GM12865 (cell line): ENCODE measurements around the gene HEYL.

Experiments used
- DNase-seq: peaks from one replicate; pipeline ENCODE4 v3.0.0; 2010; ENCODE audit warnings: low read depth
- H3K4me3 ChIP-seq: 2 replicates; pipeline ENCODE4 v1.5.1; 2011; ENCODE audit warnings: mild to moderate bottlenecking, low read depth, low read length, control low read depth
- TF ChIP-seq, protein P1 (sequence below): IDR thresholded peaks from 2 replicates; pipeline ENCODE4 v1.5.1; 2011; ENCODE audit warnings: low read length, control low read depth, low read depth, inconsistent platforms; ENCODE audit not compliant: insufficient read depth; ENCODE audit errors: missing control alignments

HEYL gene

DNA sequence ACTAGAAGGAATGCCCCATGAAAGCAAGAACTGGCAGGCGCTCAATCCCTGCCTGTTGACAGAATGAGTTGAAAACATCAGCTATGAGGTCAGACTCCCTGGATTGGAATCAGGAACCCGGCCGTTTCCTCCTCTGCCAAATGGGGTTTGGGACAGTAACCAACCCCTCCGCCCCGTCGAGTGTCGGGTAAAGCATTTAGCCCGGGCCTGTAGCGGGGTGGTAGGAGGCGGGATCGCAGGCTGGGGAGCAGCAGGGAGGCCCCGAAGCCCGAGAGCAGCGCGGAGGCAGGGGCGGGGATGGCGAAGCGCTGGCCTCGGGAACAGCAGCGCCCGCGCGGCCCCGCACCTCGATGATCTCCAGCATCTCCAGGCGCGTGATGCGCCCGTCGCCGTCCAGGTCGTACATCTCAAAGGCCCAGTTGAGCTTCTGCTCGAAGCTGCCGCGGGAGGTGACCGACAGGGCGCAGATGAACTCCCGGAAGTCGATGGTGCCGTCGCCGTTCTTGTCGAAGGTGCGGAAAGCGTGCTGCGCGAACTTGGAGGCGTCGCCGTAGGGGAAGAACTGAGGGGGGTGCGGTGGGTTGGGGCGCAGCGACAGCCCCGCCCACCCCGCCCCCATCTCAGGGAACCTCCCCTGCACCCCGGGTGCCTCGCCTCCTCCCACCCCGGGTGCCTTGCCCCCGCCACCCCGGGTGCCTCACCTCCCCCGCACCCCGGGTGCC is 44.3 kb upstream of the HEYL start:
- H3K4me3 ChIP-seq: no peak overlapping the region
- no peak for DNase-seq
- TF ChIP-seq, protein P1, sequence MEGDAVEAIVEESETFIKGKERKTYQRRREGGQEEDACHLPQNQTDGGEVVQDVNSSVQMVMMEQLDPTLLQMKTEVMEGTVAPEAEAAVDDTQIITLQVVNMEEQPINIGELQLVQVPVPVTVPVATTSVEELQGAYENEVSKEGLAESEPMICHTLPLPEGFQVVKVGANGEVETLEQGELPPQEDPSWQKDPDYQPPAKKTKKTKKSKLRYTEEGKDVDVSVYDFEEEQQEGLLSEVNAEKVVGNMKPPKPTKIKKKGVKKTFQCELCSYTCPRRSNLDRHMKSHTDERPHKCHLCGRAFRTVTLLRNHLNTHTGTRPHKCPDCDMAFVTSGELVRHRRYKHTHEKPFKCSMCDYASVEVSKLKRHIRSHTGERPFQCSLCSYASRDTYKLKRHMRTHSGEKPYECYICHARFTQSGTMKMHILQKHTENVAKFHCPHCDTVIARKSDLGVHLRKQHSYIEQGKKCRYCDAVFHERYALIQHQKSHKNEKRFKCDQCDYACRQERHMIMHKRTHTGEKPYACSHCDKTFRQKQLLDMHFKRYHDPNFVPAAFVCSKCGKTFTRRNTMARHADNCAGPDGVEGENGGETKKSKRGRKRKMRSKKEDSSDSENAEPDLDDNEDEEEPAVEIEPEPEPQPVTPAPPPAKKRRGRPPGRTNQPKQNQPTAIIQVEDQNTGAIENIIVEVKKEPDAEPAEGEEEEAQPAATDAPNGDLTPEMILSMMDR: no peak

DNA sequence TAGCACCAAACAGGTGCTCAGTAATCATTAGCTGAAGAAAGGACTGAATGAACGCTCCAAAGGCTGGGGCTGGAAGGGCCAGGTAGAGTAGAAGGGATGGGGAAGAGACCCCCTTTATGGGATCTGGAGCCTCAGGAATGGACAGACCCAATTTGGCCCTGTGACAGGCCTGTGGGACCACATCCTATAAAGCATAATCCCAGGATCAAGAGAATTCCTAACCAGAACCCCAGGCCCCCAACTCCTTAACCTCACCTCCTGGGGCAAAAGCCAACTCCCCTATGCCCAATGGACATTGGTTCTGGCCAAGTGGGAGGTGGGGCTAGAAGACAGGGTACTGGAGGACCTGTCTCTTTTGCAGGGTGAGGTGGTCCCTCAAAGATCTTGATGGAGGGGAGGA is 42.6 kb upstream of the HEYL start:
- TF ChIP-seq, protein P1: no peak
- no peak overlapping the region for H3K4me3 ChIP-seq

DNA sequence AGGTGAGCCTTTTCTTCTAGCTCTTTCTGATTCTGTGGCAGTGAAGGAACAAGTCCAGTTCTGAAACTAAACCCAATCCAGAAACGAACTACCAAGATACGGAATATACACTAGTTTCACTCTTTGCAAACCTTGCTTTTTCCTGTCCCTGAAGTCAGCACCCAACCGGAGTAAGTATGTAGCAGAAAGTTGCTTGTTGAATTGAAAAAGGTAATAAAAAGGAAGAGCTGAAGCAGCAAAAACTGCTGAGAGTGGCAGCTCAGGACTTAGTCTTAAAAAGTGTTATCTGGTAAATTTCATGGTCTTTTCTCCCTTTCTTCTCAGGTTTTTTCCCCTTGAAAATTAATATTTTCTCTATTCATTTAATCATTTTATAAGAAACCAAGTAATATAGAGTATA is 41.9 kb upstream of the HEYL start:
- no peak for DNase-seq
- TF ChIP-seq, protein P1: no peak
- no peak overlapping the region for H3K4me3 ChIP-seq

More for the DNA sequence above, 42.6 kb upstream of the HEYL start:
- no peak for DNase-seq

DNA sequence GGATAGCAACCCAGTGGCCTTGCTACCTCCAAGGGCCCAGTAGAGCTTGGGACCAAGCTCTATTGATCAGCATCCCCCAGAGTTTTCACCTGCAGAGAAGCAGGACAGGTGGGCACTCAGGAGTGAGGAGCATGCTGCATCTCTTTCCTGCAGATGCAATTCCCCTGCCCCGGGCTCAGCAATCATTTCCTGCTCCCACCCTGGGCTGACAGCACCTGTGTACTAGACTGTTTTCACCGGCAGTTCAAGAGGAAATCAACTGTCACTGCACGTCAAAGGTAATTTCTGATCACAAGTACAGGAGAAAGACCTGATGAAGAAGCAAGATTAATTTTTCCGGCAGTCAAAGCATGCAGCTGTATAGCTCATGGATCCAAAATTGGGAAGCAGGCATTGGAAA is 41.3 kb upstream of the HEYL start:
- no peak for DNase-seq
- H3K4me3 ChIP-seq: no peak overlapping the region
- TF ChIP-seq, protein P1: no peak

DNA sequence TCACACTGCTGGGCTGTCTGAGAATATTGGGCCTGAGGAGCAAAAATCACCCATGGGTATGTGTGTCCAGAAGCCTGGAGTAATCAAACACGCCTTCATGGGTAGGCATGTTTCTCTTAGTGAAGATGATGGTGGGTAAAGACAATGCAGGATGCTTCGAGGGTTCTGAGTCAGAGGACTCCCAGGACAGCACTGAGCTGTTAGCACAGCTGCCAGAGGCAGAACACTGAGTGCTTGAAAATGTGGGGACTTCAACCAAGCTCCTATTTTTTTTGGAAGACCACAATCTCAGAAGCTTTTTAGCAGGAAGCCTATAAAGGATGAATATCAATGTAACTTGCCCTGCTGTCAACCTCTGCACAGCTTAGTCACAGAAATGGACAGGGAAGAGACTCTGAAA is 40.4 kb upstream of the HEYL start:
- no peak for DNase-seq
- TF ChIP-seq, protein P1: no peak
- no peak overlapping the region for H3K4me3 ChIP-seq

DNA sequence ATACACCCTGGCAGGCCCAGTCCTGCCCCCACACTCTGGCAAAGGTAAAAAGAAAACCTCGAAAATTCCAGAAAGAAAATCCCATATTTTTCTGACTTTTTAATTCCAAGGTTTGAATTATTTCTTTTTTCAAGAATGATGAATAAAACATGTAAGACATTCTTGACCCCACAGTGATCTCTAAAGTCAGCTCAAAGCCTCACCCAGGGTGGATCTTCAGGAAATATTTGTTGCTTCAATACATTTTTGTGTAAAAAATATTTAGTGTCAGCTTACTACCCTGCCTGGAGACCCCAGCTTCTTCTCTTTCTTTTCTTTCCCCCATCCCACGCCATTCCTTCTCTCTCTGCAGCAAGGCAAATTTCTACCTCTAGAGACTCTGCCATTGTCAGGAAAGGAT is 39.4 kb upstream of the HEYL start:
- no peak for DNase-seq
- H3K4me3 ChIP-seq: no peak overlapping the region
- TF ChIP-seq, protein P1: no peak

DNA sequence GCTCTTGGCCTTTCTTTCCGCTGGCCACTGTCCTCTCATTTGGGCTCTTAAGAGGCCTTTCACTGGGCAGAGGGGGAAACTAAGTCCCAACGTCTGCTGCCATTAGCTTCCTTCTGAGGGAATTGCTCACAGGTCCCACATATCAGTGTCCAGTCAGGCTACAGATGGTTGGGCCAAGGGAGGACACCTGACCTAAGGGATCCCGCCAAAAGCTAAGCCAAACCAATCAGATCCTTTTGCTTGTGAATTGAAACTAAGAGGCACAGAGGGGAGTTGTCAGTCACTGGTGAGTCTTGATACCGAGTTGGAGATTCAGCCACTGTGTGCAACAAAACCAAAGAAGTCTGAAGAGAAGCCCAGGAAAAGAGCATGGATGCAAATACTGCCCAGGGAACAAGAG is 38.2 kb upstream of the HEYL start:
- no peak for DNase-seq
- no peak overlapping the region for H3K4me3 ChIP-seq
- TF ChIP-seq, protein P1: no peak
